A549 (cell line): ENCODE data around the gene DNMT3A. TPM values are rescaled to one million over a fixed set of nuclear protein-coding genes. Genes with fewer than 3 reads are reported as not detected.

Experiments
- ATAC-seq, 2 experiments: fragments of 200-7000 bp in 1 of 2; fragments of >200 bp in 1 of 2; cut with Nextera tagmentation in 1 of 2; cut with Tn5 transposase in 1 of 2; 3 replicates each; pipeline versions ENCODE4 v1.8.0 to v1.9.1; 2018 to 2020; ENCODE audit warnings: mild to moderate bottlenecking in 1 of 2, moderate library complexity in 1 of 2
- CTCF ChIA-PET: fragments of 300-600 bp; sonication (Branson Sonifier 250); formaldehyde crosslinking; extraction: SDS; loops from one replicate; lab custom pipeline; 2021; ENCODE audit warnings: antibody characterized with exemption, inconsistent platforms; lab: Yijun Ruan, JAX
- POLR2A ChIA-PET: fragments of 350-600 bp; formaldehyde crosslinking; extraction: SDS; loops from one replicate; lab custom pipeline; 2021; ENCODE audit warnings: antibody characterized with exemption, inconsistent platforms; lab: Yijun Ruan, JAX
- DNase-seq, 2 experiments: peaks; one replicate each; pipeline versions ENCODE4 v3.0.0 to v3.0.0-alpha.2; 2011 to 2016; ENCODE audit warnings: low read depth in 1 of 2, low spot score in 1 of 2
- FAIRE-seq: peaks from 2 replicates; lab custom pipeline; 2011; peaks lifted over from hg19 to GRCh38; lab: Jason Lieb, UNC
- H3K27ac ChIP-seq, 2 experiments: fragments of >200 bp; sonication (Bioruptor Twin); formaldehyde crosslinking; 3 replicates each; pipeline ENCODE4 v1.5.1; 2016 to 2017
- H3K4me1 ChIP-seq: fragments of >200 bp; sonication (Bioruptor Twin); formaldehyde crosslinking; 3 replicates; pipeline ENCODE4 v1.6.1; 2016
- H3K4me2 ChIP-seq: fragments of >200 bp; sonication (Bioruptor Twin); formaldehyde crosslinking; 3 replicates; pipeline ENCODE4 v1.6.1; 2016
- H3K4me3 ChIP-seq: fragments of >200 bp; sonication (Bioruptor Twin); formaldehyde crosslinking; 3 replicates; pipeline ENCODE4 v1.5.1; 2016
- H3K9me3 ChIP-seq: fragments of >200 bp; sonication (Bioruptor Twin); formaldehyde crosslinking; 3 replicates; pipeline ENCODE4 v1.6.1; 2016
- BHLHE40 ChIP-seq: IDR thresholded peaks from 2 replicates; pipeline ENCODE4 v1.6.1; 2012; ENCODE audit warnings: low read depth, low read length, inconsistent platforms
- CBX8 ChIP-seq: fragments of 200-600 bp; sonication (generic); IDR thresholded peaks from 2 replicates; pipeline ENCODE4 v1.6.1; 2016
- CHD2 ChIP-seq: fragments of 150-350 bp; IDR thresholded peaks from 2 replicates; pipeline ENCODE4 v1.6.1; 2014; ENCODE audit warnings: low read length; ENCODE audit not compliant: partially characterized antibody
- EHF ChIP-seq: fragments of 250-450 bp; sonication (Bioruptor Pico); IDR thresholded peaks from 2 replicates; pipeline ENCODE4 v1.5.0; 2020; ENCODE audit warnings: mild to moderate bottlenecking
- EHMT2 ChIP-seq: fragments of 200-600 bp; sonication (generic); IDR thresholded peaks from 2 replicates; pipeline ENCODE4 v1.6.1; 2016; ENCODE audit warnings: antibody characterized with exemption, low read depth, mild to moderate bottlenecking, moderate library complexity
- EP300 ChIP-seq, 2 experiments: fragments of >200 bp; sonication (Bioruptor Twin); formaldehyde crosslinking; IDR thresholded peaks; 2 replicates in 1 of 2; 3 replicates in 1 of 2; pipeline ENCODE4 v1.6.1; 2016 to 2017
- ESRRA ChIP-seq: fragments of 150-350 bp; IDR thresholded peaks from 2 replicates; pipeline ENCODE4 v1.6.1; 2014; ENCODE audit warnings: mild to moderate bottlenecking, low read length, borderline replicate concordance
- HOXA7 ChIP-seq: fragments of 250-450 bp; sonication (Bioruptor Pico); IDR thresholded peaks from 2 replicates; pipeline ENCODE4 v1.5.0; 2020; ENCODE audit warnings: mild to moderate bottlenecking, moderate library complexity
- MAFK ChIP-seq: fragments of 450-650 bp; IDR thresholded peaks from 2 replicates; pipeline ENCODE4 v1.6.1; 2014; ENCODE audit not compliant: partially characterized antibody
- MAZ ChIP-seq: fragments of 150-350 bp; IDR thresholded peaks from 2 replicates; pipeline ENCODE4 v1.6.1; 2014; ENCODE audit warnings: antibody characterized with exemption, low read depth, low read length, borderline replicate concordance
- NR3C1 ChIP-seq: fragments of >200 bp; sonication (Bioruptor Twin); formaldehyde crosslinking; IDR thresholded peaks from 3 replicates; pipeline ENCODE4 v1.6.1; 2017
- RFX5 ChIP-seq: fragments of 450-650 bp; IDR thresholded peaks from 2 replicates; pipeline ENCODE4 v1.7.1; 2014; ENCODE audit warnings: antibody characterized with exemption, mild to moderate bottlenecking, moderate library complexity
- RNF2 ChIP-seq: fragments of 200-600 bp; sonication (generic); IDR thresholded peaks from 2 replicates; pipeline ENCODE4 v1.6.1; 2016; ENCODE audit warnings: low read depth, mild to moderate bottlenecking, antibody characterized with exemption, moderate library complexity, borderline replicate concordance
- SREBF2 ChIP-seq: fragments of 450-650 bp; IDR thresholded peaks from 2 replicates; pipeline ENCODE4 v1.6.1; 2014; ENCODE audit warnings: mild to moderate bottlenecking, moderate library complexity
- TFCP2L1 ChIP-seq: fragments of 250-450 bp; sonication (Bioruptor Pico); IDR thresholded peaks from 2 replicates; pipeline ENCODE4 v1.5.0; 2021; ENCODE audit warnings: mild to moderate bottlenecking
- TP53 ChIP-seq: fragments of 250-450 bp; sonication (Bioruptor Pico); IDR thresholded peaks from 2 replicates; pipeline ENCODE4 v1.5.0; 2021; ENCODE audit warnings: mild to moderate bottlenecking, moderate library complexity
- ZFP36 ChIP-seq: fragments of 450-650 bp; IDR thresholded peaks from 2 replicates; pipeline ENCODE4 v1.6.1; 2014; ENCODE audit warnings: borderline replicate concordance; ENCODE audit not compliant: partially characterized antibody
- WGBS: methylation state at CpG from one replicate; pipeline ENCODE4 v1.1.6; 2017; ENCODE audit errors: missing lambda C conversion rate; 5-methylcytosine and 5-hydroxymethylcytosine counted together
- polyA plus RNA-seq, 4 experiments: library from polyadenylated mRNA; depleted of rRNA in 3 of 4; stranded (reverse); fragments of >200 nt; fragmentation: RNase III in 1 of 4; extraction: RNeasy Plus Mini Kit Qiagen cat#74134 plus additional on column Dnase treatment in 1 of 4; gene quantifications; 2 replicates in 3 of 4; 3 replicates in 1 of 4; pipeline ENCODE4 v1.2.3, GENCODE V29; 2011 to 2017
- TF ChIP-seq, protein P1 (sequence below): fragments of 200-600 bp; sonication (generic); IDR thresholded peaks from 2 replicates; pipeline ENCODE4 v1.6.1; 2016; ENCODE audit warnings: antibody characterized with exemption, mild to moderate bottlenecking, moderate library complexity
- TF ChIP-seq, protein P2 (sequence below): fragments of 250-450 bp; sonication (Bioruptor Pico); IDR thresholded peaks from 2 replicates; pipeline ENCODE4 v1.5.0; 2021; ENCODE audit warnings: mild to moderate bottlenecking, moderate library complexity, borderline replicate concordance
- TF ChIP-seq, protein P3 (sequence below): fragments of 450-650 bp; IDR thresholded peaks from 2 replicates; pipeline ENCODE4 v1.6.1; 2014; ENCODE audit warnings: antibody characterized with exemption

The DNMT3A gene
- polyA plus RNA-seq, 2 of the 4 experiments (the other 2 are of a cell fraction), result 4.4 to 11.9 TPM

DNA sequence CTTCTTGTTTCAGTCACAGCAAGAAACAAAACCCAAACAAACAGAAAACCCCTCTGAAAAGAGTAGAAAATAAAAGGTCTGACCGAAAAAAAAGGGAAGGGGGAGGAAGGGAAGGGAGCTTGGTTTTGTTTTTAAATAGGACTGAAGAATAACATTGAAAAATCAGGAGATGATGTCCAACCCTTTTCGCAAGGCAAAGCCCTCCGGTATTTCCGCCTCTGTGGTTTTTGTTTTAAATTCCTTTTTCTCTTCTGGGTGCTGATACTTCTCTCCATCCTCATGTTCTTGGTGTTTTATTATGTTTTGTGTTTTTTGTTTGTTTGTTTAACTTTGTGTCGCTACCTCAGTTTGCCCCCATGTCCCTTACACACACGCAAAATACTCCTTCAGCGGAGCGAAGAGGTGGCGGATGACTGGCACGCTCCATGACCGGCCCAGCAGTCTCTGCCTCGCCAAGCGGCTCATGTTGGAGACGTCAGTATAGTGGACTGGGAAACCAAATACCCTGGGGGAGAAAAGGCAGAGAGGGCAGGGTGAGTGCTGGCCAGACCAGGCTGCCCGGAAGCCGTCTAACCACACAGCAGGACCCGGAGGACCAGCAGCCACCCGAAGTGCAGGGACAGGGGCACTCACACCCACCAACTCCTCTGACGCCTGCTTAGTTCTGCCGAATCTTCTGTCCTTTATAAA is 107.7 kb downstream of the DNMT3A start:
- no peak for FAIRE-seq
- Histone ChIP-seq H3K4me2 (no peak overlapping the region), H3K4me3 (no peak overlapping the region), H3K27ac (no peak overlapping the region), H3K4me1 (peaks cover 2% of the 10 kb centered on the region), H3K9me3 (no peaks in the 10 kb centered on the region)
- no peak for DNase-seq
- ChIA-PET CTCF (interaction anchor here (1.2 to 1.3 kb wide), 2 partner anchors 9 to 15 kb away, joined by 3 read pairs; no protein-coding TSS in a partner anchor), POLR2A (no interaction called here)
- WGBS, result 90% methylated on average over 20 of the region's 20 CpGs
- no peak for TF ChIP-seq MAZ
- TF ChIP-seq, protein P1, sequence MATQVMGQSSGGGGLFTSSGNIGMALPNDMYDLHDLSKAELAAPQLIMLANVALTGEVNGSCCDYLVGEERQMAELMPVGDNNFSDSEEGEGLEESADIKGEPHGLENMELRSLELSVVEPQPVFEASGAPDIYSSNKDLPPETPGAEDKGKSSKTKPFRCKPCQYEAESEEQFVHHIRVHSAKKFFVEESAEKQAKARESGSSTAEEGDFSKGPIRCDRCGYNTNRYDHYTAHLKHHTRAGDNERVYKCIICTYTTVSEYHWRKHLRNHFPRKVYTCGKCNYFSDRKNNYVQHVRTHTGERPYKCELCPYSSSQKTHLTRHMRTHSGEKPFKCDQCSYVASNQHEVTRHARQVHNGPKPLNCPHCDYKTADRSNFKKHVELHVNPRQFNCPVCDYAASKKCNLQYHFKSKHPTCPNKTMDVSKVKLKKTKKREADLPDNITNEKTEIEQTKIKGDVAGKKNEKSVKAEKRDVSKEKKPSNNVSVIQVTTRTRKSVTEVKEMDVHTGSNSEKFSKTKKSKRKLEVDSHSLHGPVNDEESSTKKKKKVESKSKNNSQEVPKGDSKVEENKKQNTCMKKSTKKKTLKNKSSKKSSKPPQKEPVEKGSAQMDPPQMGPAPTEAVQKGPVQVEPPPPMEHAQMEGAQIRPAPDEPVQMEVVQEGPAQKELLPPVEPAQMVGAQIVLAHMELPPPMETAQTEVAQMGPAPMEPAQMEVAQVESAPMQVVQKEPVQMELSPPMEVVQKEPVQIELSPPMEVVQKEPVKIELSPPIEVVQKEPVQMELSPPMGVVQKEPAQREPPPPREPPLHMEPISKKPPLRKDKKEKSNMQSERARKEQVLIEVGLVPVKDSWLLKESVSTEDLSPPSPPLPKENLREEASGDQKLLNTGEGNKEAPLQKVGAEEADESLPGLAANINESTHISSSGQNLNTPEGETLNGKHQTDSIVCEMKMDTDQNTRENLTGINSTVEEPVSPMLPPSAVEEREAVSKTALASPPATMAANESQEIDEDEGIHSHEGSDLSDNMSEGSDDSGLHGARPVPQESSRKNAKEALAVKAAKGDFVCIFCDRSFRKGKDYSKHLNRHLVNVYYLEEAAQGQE, result no peak
- no peak for ATAC-seq

DNA sequence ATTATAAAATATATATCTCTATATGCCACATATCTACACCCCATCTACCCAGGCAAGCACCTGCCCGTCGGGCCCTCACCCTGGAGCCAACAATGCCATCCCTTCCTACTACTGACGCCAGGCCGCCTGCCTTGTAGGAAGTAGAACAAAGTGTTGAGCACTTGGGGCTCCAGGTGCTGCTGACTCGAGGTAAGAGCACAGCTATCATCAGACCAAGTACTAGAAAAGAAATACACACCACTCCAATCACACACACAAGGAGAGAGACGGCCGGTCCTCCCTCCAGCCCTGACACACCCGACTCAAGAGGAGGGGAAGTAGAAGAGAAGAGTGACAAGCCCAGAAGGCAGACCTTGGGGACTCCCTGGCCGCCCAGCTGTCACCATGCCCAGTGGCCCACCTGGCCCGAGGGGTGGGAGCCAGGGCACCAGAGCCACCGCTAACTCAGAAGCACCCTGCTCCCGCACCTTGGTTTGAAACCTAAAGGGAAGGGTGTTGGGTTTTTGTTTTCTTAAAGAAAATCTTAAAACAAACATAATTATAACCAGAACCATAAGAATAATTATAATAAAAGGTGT is 109.4 kb downstream of the DNMT3A start:
- CTCF ChIA-PET, result interaction anchor here (0.6 to 5.9 kb wide), 3 partner anchors 14 to 758 kb away, joined by 3 to 52 read pairs (median 24); no protein-coding TSS in a partner anchor

DNA sequence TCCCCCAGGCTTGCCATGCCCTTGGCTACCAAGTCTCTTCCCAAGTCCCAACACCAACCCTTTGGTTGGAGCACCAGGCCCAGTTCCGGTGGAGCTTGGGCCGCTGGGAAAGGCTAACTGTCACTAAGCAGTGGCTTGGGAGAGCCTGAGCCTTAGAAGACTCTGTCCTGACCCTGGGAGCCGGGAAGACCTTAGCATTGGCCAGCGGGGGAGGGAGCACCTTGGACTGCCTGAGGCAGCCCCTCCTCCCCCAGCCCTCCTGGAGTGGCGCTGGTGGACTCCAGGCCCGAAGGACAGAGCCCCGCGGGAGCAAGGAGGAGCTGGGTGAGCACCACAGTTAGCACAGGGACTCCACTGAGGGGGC is 110.8 kb downstream of the DNMT3A start:
- POLR2A ChIA-PET, result no interaction called here
- ATAC-seq (no peak), FAIRE-seq (no peak), DNase-seq (no peak)
- Histone ChIP-seq H3K4me1 (peaks cover 9% of the 10 kb centered on the region), H3K27ac (no peak overlapping the region), H3K4me3 (no peak overlapping the region), H3K4me2 (no peak overlapping the region), H3K9me3 (no peaks in the 10 kb centered on the region)
- WGBS, result 90% methylated on average over 8 of the region's 8 CpGs
- CTCF ChIA-PET, result interaction anchor here (0.6 to 5.9 kb wide), 6 partner anchors 12 to 895 kb away, joined by 3 to 52 read pairs (median 9); no protein-coding TSS in a partner anchor
- no peak for TF ChIP-seq TFCP2L1
- no peak for TF ChIP-seq EHMT2
- TF ChIP-seq ZFP36, result no peak
- no peak for TF ChIP-seq RNF2
- TF ChIP-seq MAFK, result no peak
- no peak for TF ChIP-seq RFX5
- TF ChIP-seq EHF (CRISPR knock-in tag), result no peak
- TF ChIP-seq NR3C1, result no peak
- TF ChIP-seq, protein P2, sequence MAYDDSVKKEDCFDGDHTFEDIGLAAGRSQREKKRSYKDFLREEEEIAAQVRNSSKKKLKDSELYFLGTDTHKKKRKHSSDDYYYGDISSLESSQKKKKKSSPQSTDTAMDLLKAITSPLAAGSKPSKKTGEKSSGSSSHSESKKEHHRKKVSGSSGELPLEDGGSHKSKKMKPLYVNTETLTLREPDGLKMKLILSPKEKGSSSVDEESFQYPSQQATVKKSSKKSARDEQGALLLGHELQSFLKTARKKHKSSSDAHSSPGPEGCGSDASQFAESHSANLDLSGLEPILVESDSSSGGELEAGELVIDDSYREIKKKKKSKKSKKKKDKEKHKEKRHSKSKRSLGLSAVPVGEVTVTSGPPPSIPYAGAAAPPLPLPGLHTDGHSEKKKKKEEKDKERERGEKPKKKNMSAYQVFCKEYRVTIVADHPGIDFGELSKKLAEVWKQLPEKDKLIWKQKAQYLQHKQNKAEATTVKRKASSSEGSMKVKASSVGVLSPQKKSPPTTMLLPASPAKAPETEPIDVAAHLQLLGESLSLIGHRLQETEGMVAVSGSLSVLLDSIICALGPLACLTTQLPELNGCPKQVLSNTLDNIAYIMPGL (CRISPR knock-in tag), result no peak
- TF ChIP-seq EP300 (IDR thresholded peaks at IDR 0.05), result no peak
- TF ChIP-seq, protein P3, sequence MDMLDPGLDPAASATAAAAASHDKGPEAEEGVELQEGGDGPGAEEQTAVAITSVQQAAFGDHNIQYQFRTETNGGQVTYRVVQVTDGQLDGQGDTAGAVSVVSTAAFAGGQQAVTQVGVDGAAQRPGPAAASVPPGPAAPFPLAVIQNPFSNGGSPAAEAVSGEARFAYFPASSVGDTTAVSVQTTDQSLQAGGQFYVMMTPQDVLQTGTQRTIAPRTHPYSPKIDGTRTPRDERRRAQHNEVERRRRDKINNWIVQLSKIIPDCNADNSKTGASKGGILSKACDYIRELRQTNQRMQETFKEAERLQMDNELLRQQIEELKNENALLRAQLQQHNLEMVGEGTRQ, result no peak
- TF ChIP-seq CBX8, result no peak
- no peak for TF ChIP-seq BHLHE40
- TF ChIP-seq CHD2, result no peak
- TF ChIP-seq SREBF2, result no peak
- no peak for TF ChIP-seq ESRRA
- TF ChIP-seq HOXA7, result no peak

More for the DNA sequence above, 109.4 kb downstream of the DNMT3A start:
- FAIRE-seq (no peak), DNase-seq (no peak), ATAC-seq (no peak)
- H3K4me2 ChIP-seq, result no peak overlapping the region
- H3K27ac ChIP-seq, result no peak overlapping the region
- no peak for TF ChIP-seq BHLHE40
- no peak for TF ChIP-seq SREBF2
- TF ChIP-seq CBX8, result no peak
- TF ChIP-seq TP53, result no peak
- H3K4me1 ChIP-seq, result peaks cover 9% of the 10 kb centered on the region
- H3K9me3 ChIP-seq, result no peaks in the 10 kb centered on the region
- WGBS, result 86% methylated on average over 12 of the region's 12 CpGs
- POLR2A ChIA-PET, result no interaction called here
- H3K4me3 ChIP-seq, result no peak overlapping the region
